ENCODE data around the gene INPP5J.

DNA sequence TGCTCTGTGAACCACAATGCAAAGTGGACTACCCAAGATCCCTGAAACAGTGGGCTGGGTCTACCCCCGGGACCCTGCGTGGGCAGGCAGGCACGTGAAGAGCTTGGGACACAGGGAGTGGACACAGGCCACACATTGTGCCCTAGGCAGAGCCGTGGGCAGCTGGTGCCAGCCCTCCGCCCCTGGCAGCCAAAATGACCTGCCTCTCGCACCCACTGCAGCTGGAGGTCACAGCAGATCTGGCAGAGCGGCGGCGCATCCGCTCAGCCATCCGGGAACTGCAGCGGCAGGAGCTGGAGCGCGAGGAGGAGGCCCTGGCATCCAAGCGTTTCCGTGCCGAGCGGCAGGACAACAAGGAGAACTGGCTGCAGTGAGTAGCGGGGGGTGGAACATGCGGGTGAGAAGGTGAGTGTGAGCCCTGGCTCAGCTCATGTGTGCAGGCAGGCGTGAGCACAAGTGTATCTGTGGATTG is 35.0 kb upstream of the INPP5J start:
- TF ChIP-seq NFRKB (IDR thresholded peaks at IDR 0.05) (no peak), FOXA1 (IDR thresholded peaks at IDR 0.05) (no peak), FOXK2 (IDR thresholded peaks at IDR 0.05) (no peak), BHLHE40 (IDR thresholded peaks at IDR 0.05; ENCODE audit: borderline replicate concordance) (no peak), ELF4 (IDR thresholded peaks at IDR 0.05) (no peak), TARDBP (IDR thresholded peaks at IDR 0.05) (no peak), SP1 (IDR thresholded peaks at IDR 0.05) (no peak), SUZ12 (IDR thresholded peaks at IDR 0.05) (no peak), CTBP1 (IDR thresholded peaks at IDR 0.05; ENCODE audit: borderline replicate concordance) (no peak), FOXM1 (IDR thresholded peaks at IDR 0.05; ENCODE audit: borderline replicate concordance) (no peak), L3MBTL2 (conservative IDR thresholded peaks at IDR 0.05) (no peak), HDGF (IDR thresholded peaks at IDR 0.05; ENCODE audit: borderline replicate concordance) (no peak)
- TF ChIP-seq, protein P1, sequence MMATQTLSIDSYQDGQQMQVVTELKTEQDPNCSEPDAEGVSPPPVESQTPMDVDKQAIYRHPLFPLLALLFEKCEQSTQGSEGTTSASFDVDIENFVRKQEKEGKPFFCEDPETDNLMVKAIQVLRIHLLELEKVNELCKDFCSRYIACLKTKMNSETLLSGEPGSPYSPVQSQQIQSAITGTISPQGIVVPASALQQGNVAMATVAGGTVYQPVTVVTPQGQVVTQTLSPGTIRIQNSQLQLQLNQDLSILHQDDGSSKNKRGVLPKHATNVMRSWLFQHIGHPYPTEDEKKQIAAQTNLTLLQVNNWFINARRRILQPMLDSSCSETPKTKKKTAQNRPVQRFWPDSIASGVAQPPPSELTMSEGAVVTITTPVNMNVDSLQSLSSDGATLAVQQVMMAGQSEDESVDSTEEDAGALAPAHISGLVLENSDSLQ (IDR thresholded peaks at IDR 0.05): no peak

Data from HEK293T (cell line).